WTC11 (cell line): ENCODE measurements around the gene PDLIM5. TPM values are rescaled to one million over a fixed set of nuclear protein-coding genes. Genes with fewer than 3 reads are reported as not detected.

ENCODE experiments used
- ATAC-seq: fragments of 200-7000 bp; cut with Tn5 transposase; 2 replicates; pipeline ENCODE4 v1.10.0; 2021; ENCODE audit warnings: mild to moderate bottlenecking, moderate library complexity
- CTCF ChIA-PET: fragments of 300-600 bp; sonication (Branson Sonifier 250); formaldehyde crosslinking; loops from one replicate; lab custom pipeline; 2021; ENCODE audit warnings: antibody characterized with exemption; lab: Charles Lee
- POLR2A ChIA-PET: fragments of 350-600 bp; sonication (Branson Sonifier 250); formaldehyde crosslinking; loops from one replicate; lab custom pipeline; 2021; ENCODE audit warnings: antibody characterized with exemption; lab: Charles Lee
- DNase-seq: peaks from one replicate; pipeline ENCODE4 v3.0.0; 2021; ENCODE audit warnings: low spot score
- H3K27ac Mint-ChIP-seq: 2 replicates; pipeline ENCODE4 v1.8.0; 2021; ENCODE audit warnings: mixed read lengths
- H3K27me3 Mint-ChIP-seq: 2 replicates; pipeline ENCODE4 v1.8.0; 2021; ENCODE audit warnings: low read depth, mild to moderate bottlenecking, moderate library complexity, mixed read lengths
- H3K36me3 Mint-ChIP-seq: 2 replicates; pipeline ENCODE4 v1.8.0; 2021; ENCODE audit warnings: mixed read lengths
- H3K4me1 Mint-ChIP-seq: 2 replicates; pipeline ENCODE4 v1.8.0; 2022; ENCODE audit warnings: mixed read lengths
- H3K4me3 Mint-ChIP-seq: 2 replicates; pipeline ENCODE4 v1.8.0; 2021; ENCODE audit warnings: mild to moderate bottlenecking, moderate library complexity, mixed read lengths
- H3K9me3 Mint-ChIP-seq: 2 replicates; pipeline ENCODE4 v1.8.0; 2021; ENCODE audit warnings: mixed read lengths
- AR ChIP-seq: fragments of 250-450 bp; sonication (Bioruptor Pico); IDR thresholded peaks from 2 replicates; pipeline ENCODE4 v1.9.0; 2021; ENCODE audit warnings: mild to moderate bottlenecking
- ATF2 ChIP-seq: sonication (generic); formaldehyde crosslinking; IDR thresholded peaks from 2 replicates; pipeline ENCODE4 v1.8.1; 2022; ENCODE audit warnings: low read depth, missing genetic modification reagents, borderline replicate concordance
- CDX4 ChIP-seq: fragments of 250-450 bp; sonication (Bioruptor Pico); IDR thresholded peaks from 2 replicates; pipeline ENCODE4 v1.9.0; 2021; ENCODE audit warnings: moderate library complexity, mild to moderate bottlenecking, inconsistent platforms, borderline replicate concordance
- CTCF ChIP-seq: fragments of 200-600 bp; IDR thresholded peaks from 2 replicates; pipeline ENCODE4 v1.8.0; 2022; ENCODE audit warnings: antibody characterized with exemption
- ELF4 ChIP-seq: sonication (generic); formaldehyde crosslinking; IDR thresholded peaks from 2 replicates; pipeline ENCODE4 v1.8.1; 2022; ENCODE audit warnings: low read depth, mild to moderate bottlenecking, moderate library complexity, missing genetic modification reagents
- MXD4 ChIP-seq: fragments of 250-450 bp; sonication (Bioruptor Pico); IDR thresholded peaks from 2 replicates; pipeline ENCODE4 v1.8.0; 2021; ENCODE audit warnings: mild to moderate bottlenecking, moderate library complexity, borderline replicate concordance
- NFATC4 ChIP-seq: fragments of 250-450 bp; sonication (Bioruptor Pico); IDR thresholded peaks from 2 replicates; pipeline ENCODE4 v1.9.0; 2021; ENCODE audit warnings: mild to moderate bottlenecking
- NR2C2 ChIP-seq: sonication (generic); formaldehyde crosslinking; IDR thresholded peaks from 2 replicates; pipeline ENCODE4 v1.8.0; 2022; ENCODE audit warnings: mild to moderate bottlenecking, missing genetic modification reagents
- PRRX2 ChIP-seq: fragments of 250-450 bp; sonication (Bioruptor Pico); IDR thresholded peaks from 2 replicates; pipeline ENCODE4 v1.8.0; 2021; ENCODE audit warnings: mild to moderate bottlenecking
- RELA ChIP-seq: sonication (generic); formaldehyde crosslinking; IDR thresholded peaks from 2 replicates; pipeline ENCODE4 v1.8.1; 2022; ENCODE audit warnings: missing genetic modification reagents, mild to moderate bottlenecking, borderline replicate concordance
- TCF7 ChIP-seq: sonication (generic); formaldehyde crosslinking; IDR thresholded peaks from 2 replicates; pipeline ENCODE4 v1.8.0; 2022; ENCODE audit warnings: mild to moderate bottlenecking, low read depth, missing genetic modification reagents, moderate library complexity
- TEAD1 ChIP-seq: sonication (generic); formaldehyde crosslinking; IDR thresholded peaks from 2 replicates; pipeline ENCODE4 v1.8.0; 2022; ENCODE audit warnings: mild to moderate bottlenecking, missing genetic modification reagents
- USF2 ChIP-seq: sonication (generic); formaldehyde crosslinking; IDR thresholded peaks from 2 replicates; pipeline ENCODE4 v1.8.1; 2023; ENCODE audit warnings: mild to moderate bottlenecking, missing genetic modification reagents, moderate library complexity
- ZNF671 ChIP-seq: fragments of 250-450 bp; sonication (Bioruptor Pico); IDR thresholded peaks from 2 replicates; pipeline ENCODE4 v1.8.0; 2021; ENCODE audit warnings: mild to moderate bottlenecking
- total RNA-seq: library from RNA; stranded (reverse); gene quantifications from 3 replicates; pipeline ENCODE4 v1.2.3, GENCODE V29; 2021
- TF ChIP-seq, protein P1 (sequence below): sonication (generic); formaldehyde crosslinking; IDR thresholded peaks from 2 replicates; pipeline ENCODE4 v1.8.0; 2022; ENCODE audit warnings: mild to moderate bottlenecking, missing genetic modification reagents
- TF ChIP-seq, protein P2 (sequence below): sonication (generic); formaldehyde crosslinking; IDR thresholded peaks from 2 replicates; pipeline ENCODE4 v1.8.0; 2022; ENCODE audit warnings: mild to moderate bottlenecking, missing genetic modification reagents
- TF ChIP-seq, protein P3 (sequence below): sonication (generic); formaldehyde crosslinking; IDR thresholded peaks from 2 replicates; pipeline ENCODE4 v1.8.1; 2023; ENCODE audit warnings: mild to moderate bottlenecking, missing genetic modification reagents, moderate library complexity
- TF ChIP-seq, protein P4 (sequence below): sonication (generic); formaldehyde crosslinking; conservative IDR thresholded peaks from 2 replicates; pipeline ENCODE4 v1.8.1; 2023; ENCODE audit warnings: mild to moderate bottlenecking, low read depth, missing genetic modification reagents, moderate library complexity
- TF ChIP-seq, protein P5 (sequence below): sonication (generic); formaldehyde crosslinking; IDR thresholded peaks from 2 replicates; pipeline ENCODE4 v1.8.1; 2023; ENCODE audit warnings: mild to moderate bottlenecking, missing genetic modification reagents

PDLIM5 gene
- total RNA-seq, 1 experiment from 2014 or later = 51.5 TPM

GRCh38 chr4:94610145-94610544 lies 158.4 kb downstream of the PDLIM5 start:
- H3K4me1 Mint-ChIP-seq = no peaks in the 10 kb centered on the region; the same call in 1 of the 2 replicates
- H3K27ac Mint-ChIP-seq = no peak overlapping the region
- H3K4me3 Mint-ChIP-seq = no peak overlapping the region
- ATAC-seq = no peak
- H3K9me3 Mint-ChIP-seq = no peaks in the 10 kb centered on the region
- TF ChIP-seq CDX4 (CRISPR knock-in tag) (no peak), ATF2 (CRISPR knock-in tag) (no peak), TEAD1 (CRISPR knock-in tag) (no peak), MXD4 (no peak), RELA (CRISPR knock-in tag) (no peak), CTCF (no peak), TCF7 (CRISPR knock-in tag) (no peak), USF2 (no peak)
- TF ChIP-seq, protein P1, sequence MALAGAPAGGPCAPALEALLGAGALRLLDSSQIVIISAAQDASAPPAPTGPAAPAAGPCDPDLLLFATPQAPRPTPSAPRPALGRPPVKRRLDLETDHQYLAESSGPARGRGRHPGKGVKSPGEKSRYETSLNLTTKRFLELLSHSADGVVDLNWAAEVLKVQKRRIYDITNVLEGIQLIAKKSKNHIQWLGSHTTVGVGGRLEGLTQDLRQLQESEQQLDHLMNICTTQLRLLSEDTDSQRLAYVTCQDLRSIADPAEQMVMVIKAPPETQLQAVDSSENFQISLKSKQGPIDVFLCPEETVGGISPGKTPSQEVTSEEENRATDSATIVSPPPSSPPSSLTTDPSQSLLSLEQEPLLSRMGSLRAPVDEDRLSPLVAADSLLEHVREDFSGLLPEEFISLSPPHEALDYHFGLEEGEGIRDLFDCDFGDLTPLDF = no peak
- TF ChIP-seq, protein P2, sequence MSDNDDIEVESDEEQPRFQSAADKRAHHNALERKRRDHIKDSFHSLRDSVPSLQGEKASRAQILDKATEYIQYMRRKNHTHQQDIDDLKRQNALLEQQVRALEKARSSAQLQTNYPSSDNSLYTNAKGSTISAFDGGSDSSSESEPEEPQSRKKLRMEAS = no peak
- ChIA-PET CTCF (interaction anchor here (2.0 kb wide), 1 partner anchor 203 kb away, joined by 6 read pairs; no protein-coding TSS in a partner anchor), POLR2A (no interaction called here)
- H3K36me3 Mint-ChIP-seq = no peaks in the 10 kb centered on the region
- no peaks in the 10 kb centered on the region for H3K27me3 Mint-ChIP-seq
- DNase-seq = no peak

DNA sequence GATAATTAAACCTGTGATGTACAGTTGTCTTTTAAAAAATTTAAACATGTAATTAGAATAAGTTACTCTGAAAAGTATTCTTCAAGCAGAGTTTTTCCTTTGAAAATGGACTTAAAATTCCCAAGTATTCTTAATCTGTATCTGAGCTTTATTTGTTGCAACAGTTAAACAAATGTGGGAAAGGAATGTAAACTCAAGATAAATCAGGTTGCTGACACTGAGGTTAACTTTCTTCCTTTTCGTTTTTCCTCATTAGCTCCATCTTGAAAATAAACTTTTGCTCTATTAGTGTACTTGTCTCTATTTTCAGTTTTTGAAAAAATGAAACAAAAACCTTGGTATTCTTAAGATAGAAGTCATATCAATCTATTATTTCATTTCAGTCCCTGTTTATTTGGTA lies 161.5 kb downstream of the PDLIM5 start:
- ChIA-PET CTCF (no interaction called here), POLR2A (no interaction called here)
- H3K4me1 Mint-ChIP-seq = no peaks in the 10 kb centered on the region; the same call in 1 of the 2 replicates
- H3K27me3 Mint-ChIP-seq = no peaks in the 10 kb centered on the region
- no peaks in the 10 kb centered on the region for H3K36me3 Mint-ChIP-seq
- DNase-seq (no peak), ATAC-seq (no peak)
- H3K4me3 Mint-ChIP-seq = no peak overlapping the region
- H3K9me3 Mint-ChIP-seq = no peaks in the 10 kb centered on the region
- no peak overlapping the region for H3K27ac Mint-ChIP-seq
- no peak for TF ChIP-seq AR (CRISPR knock-in tag)
- TF ChIP-seq, protein P3, sequence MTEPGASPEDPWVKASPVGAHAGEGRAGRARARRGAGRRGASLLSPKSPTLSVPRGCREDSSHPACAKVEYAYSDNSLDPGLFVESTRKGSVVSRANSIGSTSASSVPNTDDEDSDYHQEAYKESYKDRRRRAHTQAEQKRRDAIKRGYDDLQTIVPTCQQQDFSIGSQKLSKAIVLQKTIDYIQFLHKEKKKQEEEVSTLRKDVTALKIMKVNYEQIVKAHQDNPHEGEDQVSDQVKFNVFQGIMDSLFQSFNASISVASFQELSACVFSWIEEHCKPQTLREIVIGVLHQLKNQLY = no peak
- no peak for TF ChIP-seq NR2C2 (CRISPR knock-in tag)
- TF ChIP-seq, protein P4, sequence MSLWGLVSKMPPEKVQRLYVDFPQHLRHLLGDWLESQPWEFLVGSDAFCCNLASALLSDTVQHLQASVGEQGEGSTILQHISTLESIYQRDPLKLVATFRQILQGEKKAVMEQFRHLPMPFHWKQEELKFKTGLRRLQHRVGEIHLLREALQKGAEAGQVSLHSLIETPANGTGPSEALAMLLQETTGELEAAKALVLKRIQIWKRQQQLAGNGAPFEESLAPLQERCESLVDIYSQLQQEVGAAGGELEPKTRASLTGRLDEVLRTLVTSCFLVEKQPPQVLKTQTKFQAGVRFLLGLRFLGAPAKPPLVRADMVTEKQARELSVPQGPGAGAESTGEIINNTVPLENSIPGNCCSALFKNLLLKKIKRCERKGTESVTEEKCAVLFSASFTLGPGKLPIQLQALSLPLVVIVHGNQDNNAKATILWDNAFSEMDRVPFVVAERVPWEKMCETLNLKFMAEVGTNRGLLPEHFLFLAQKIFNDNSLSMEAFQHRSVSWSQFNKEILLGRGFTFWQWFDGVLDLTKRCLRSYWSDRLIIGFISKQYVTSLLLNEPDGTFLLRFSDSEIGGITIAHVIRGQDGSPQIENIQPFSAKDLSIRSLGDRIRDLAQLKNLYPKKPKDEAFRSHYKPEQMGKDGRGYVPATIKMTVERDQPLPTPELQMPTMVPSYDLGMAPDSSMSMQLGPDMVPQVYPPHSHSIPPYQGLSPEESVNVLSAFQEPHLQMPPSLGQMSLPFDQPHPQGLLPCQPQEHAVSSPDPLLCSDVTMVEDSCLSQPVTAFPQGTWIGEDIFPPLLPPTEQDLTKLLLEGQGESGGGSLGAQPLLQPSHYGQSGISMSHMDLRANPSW (CRISPR knock-in tag) = no peak
- TF ChIP-seq ZNF671 (CRISPR knock-in tag) = no peak
- TF ChIP-seq, protein P5, sequence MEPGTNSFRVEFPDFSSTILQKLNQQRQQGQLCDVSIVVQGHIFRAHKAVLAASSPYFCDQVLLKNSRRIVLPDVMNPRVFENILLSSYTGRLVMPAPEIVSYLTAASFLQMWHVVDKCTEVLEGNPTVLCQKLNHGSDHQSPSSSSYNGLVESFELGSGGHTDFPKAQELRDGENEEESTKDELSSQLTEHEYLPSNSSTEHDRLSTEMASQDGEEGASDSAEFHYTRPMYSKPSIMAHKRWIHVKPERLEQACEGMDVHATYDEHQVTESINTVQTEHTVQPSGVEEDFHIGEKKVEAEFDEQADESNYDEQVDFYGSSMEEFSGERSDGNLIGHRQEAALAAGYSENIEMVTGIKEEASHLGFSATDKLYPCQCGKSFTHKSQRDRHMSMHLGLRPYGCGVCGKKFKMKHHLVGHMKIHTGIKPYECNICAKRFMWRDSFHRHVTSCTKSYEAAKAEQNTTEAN (CRISPR knock-in tag) = no peak
- TF ChIP-seq PRRX2 (CRISPR knock-in tag) = no peak
- TF ChIP-seq, protein P1 = no peak
- no peak for TF ChIP-seq ELF4 (CRISPR knock-in tag)
- no peak for TF ChIP-seq NFATC4
